B cell (primary cell): ENCODE data around the gene NDUFS6. TPM values are rescaled to one million over a fixed set of nuclear protein-coding genes. Genes with fewer than 3 reads are reported as not detected.

Source experiments
- ATAC-seq: fragments of 200-7000 bp; cut with Tn5 transposase; one replicate; pipeline ENCODE4 v1.10.0; 2021; ENCODE audit warnings: low read depth, mild to moderate bottlenecking, moderate number of reproducible peaks, moderate library complexity
- CTCF ChIA-PET: fragments of 350-600 bp; sonication (Branson Sonifier 250); formaldehyde crosslinking; loops from one replicate; lab custom pipeline; 2021; ENCODE audit warnings: antibody characterized with exemption, inconsistent platforms; lab: Charles Lee
- POLR2A ChIA-PET: fragments of 350-600 bp; sonication (Branson Sonifier 250); formaldehyde crosslinking; loops from one replicate; lab custom pipeline; 2021; ENCODE audit warnings: antibody characterized with exemption; lab: Charles Lee
- DNase-seq: peaks from one replicate; pipeline ENCODE4 v3.0.0; 2013
- H2AFZ ChIP-seq: 2 replicates; pipeline ENCODE4 v1.6.1; 2012; ENCODE audit warnings: mild to moderate bottlenecking, low read depth, low read length; ENCODE audit not compliant: insufficient read depth, poor library complexity, severe bottlenecking
- H3K27ac ChIP-seq, 2 donors: 1 replicate in 1 of 2; 2 replicates in 1 of 2; pipeline ENCODE4 v1.5.1; 2012 to 2013; ENCODE audit warnings: low read length in 2 of 2, mild to moderate bottlenecking in 2 of 2, moderate library complexity in 1 of 2
- H3K27me3 ChIP-seq, 4 experiments: fragments of 200-600 bp in 1 of 4; sonication (generic) in 1 of 4; replicated peaks in 1 of 4; 1 replicate in 2 of 4; 2 replicates in 2 of 4; pipeline versions ENCODE4 v1.6.1 to v1.7.0; 2013 to 2016; ENCODE audit warnings: low read length in 3 of 4, mild to moderate bottlenecking in 2 of 4, mixed read lengths in 1 of 4, moderate library complexity in 1 of 4; ENCODE audit not compliant: insufficient read depth in 4 of 4, control insufficient read depth in 3 of 4; ENCODE audit errors: control extremely low read depth in 1 of 4
- H3K36me3 ChIP-seq, 2 experiments: replicated peaks in 1 of 2; 1 replicate in 1 of 2; 2 replicates in 1 of 2; pipeline versions ENCODE4 v1.6.1 to v1.7.1; 2013; ENCODE audit warnings: low read length in 1 of 2; ENCODE audit not compliant: insufficient read depth in 2 of 2, control insufficient read depth in 1 of 2; ENCODE audit errors: control extremely low read depth in 1 of 2, extremely low read depth in 1 of 2
- H3K4me1 ChIP-seq, 2 donors: fragments of 200-600 bp in 1 of 2; sonication (generic) in 1 of 2; 1 replicate in 1 of 2; 2 replicates in 1 of 2; pipeline versions ENCODE4 v1.5.1 to v1.6.1; 2013 to 2017; ENCODE audit warnings: low read length in 2 of 2; ENCODE audit not compliant: control insufficient read depth in 2 of 2, insufficient read depth in 2 of 2
- H3K4me2 ChIP-seq: replicated peaks from 2 replicates; pipeline ENCODE3; 2012; ENCODE audit warnings: mild to moderate bottlenecking, low read depth, low read length; ENCODE audit not compliant: poor library complexity, severe bottlenecking
- H3K4me3 ChIP-seq, 5 experiments: fragments of 200-600 bp in 1 of 5; sonication (generic) in 1 of 5; 1 replicate in 3 of 5; 2 replicates in 2 of 5; pipeline versions ENCODE4 v1.5.1 to v1.7.0; 2011 to 2016; ENCODE audit warnings: low read length in 4 of 5, mild to moderate bottlenecking in 4 of 5, low read depth in 2 of 5, control low read depth in 1 of 5, moderate library complexity in 1 of 5; ENCODE audit not compliant: insufficient read depth in 1 of 5; ENCODE audit errors: control extremely low read depth in 1 of 5, extremely low read depth in 1 of 5
- H3K79me2 ChIP-seq: fragments of 200-600 bp; sonication (generic); one replicate; pipeline ENCODE4 v1.6.0; 2016; ENCODE audit warnings: low read length; ENCODE audit not compliant: control insufficient read depth, insufficient read depth
- H3K9ac ChIP-seq: fragments of 200-600 bp; sonication (generic); 2 replicates; pipeline ENCODE4 v1.6.1; 2017; ENCODE audit warnings: mild to moderate bottlenecking, low read length, moderate library complexity
- H3K9me3 ChIP-seq, 3 donors: one replicate each; pipeline versions ENCODE4 v1.6.1 to v1.7.1; 2013; ENCODE audit warnings: low read length in 2 of 3; ENCODE audit not compliant: control insufficient read depth in 2 of 3, insufficient read depth in 1 of 3; ENCODE audit errors: control extremely low read depth in 1 of 3
- H4K20me1 ChIP-seq: 2 replicates; pipeline ENCODE4 v1.6.0; 2012; ENCODE audit warnings: mild to moderate bottlenecking, low read length; ENCODE audit not compliant: insufficient read depth, control insufficient read depth, poor library complexity, severe bottlenecking
- H3K27ac Mint-ChIP-seq: one replicate; pipeline ENCODE4 v1.8.0; 2021; ENCODE audit warnings: mixed read lengths
- H3K27me3 Mint-ChIP-seq: one replicate; pipeline ENCODE4 v1.8.0; 2021; ENCODE audit warnings: mixed read lengths
- H3K4me1 Mint-ChIP-seq: one replicate; pipeline ENCODE4 v1.8.0; 2021; ENCODE audit warnings: mixed read lengths
- H3K4me3 Mint-ChIP-seq: one replicate; pipeline ENCODE4 v1.8.0; 2021; ENCODE audit warnings: mixed read lengths
- H3K9me3 Mint-ChIP-seq: one replicate; pipeline ENCODE4 v1.8.0; 2022; ENCODE audit warnings: mixed read lengths; ENCODE audit not compliant: insufficient read depth
- CTCF ChIP-seq: fragments of 200-600 bp; IDR thresholded peaks from one replicate; pipeline ENCODE4 v1.8.0; 2022; ENCODE audit warnings: antibody characterized with exemption, mild to moderate bottlenecking
- EZH2 ChIP-seq: IDR thresholded peaks from 2 replicates; pipeline ENCODE4 v1.6.1; 2012; ENCODE audit warnings: borderline replicate concordance, low read depth, mild to moderate bottlenecking, moderate library complexity, low read length; ENCODE audit not compliant: insufficient read depth, poor library complexity, severe bottlenecking
- WGBS: methylation state at CpG from one replicate; pipeline ENCODE4 v1.1.5; 2013; ENCODE audit warnings: missing lambda C conversion rate; ENCODE audit not compliant: insufficient coverage; 5-methylcytosine and 5-hydroxymethylcytosine counted together
- intact Hi-C: fragments of 100-400 bp; cut with micrococcal nuclease; formaldehyde crosslinking; loops from one replicate; pipeline ENCODE4 v1.10.0; 2022
- polyA plus RNA-seq: library from polyadenylated mRNA; depleted of rRNA; stranded (reverse); fragments of >200 nt; gene quantifications from 2 replicates; pipeline ENCODE4 v1.2.3, GENCODE V29; 2012
- total RNA-seq, 2 donors: library from RNA; stranded (reverse); fragments of 120-200 nt in 1 of 2; gene quantifications; 1 replicate in 1 of 2; 2 replicates in 1 of 2; pipeline versions ENCODE4 v1.2.3 to v1.2.4, GENCODE V29; 2013 to 2022

The NDUFS6 gene
- total and polyA plus RNA-seq, 2 donors (not counting 1 experiment from before 2014, with no cell fraction given), result 16.9 to 18.0 TPM

- no peak overlapping the region for H3K27ac ChIP-seq
- Mint-ChIP-seq H3K4me3 (no peak overlapping the region), H3K4me1 (no peaks in the 10 kb centered on the region), H3K27me3 (peaks cover 28% of the 10 kb centered on the region), H3K27ac (no peak overlapping the region), H3K9me3 (no peaks in the 10 kb centered on the region)
- WGBS, result 92% methylated on average over 20 of the region's 20 CpGs
- DNase-seq, result no peak
- no peak overlapping the region for H2AFZ ChIP-seq
- ATAC-seq, result no peak
- peaks cover 0 to 16% (median 0%) of the 10 kb centered on the region in 4 experiments for H3K27me3 ChIP-seq
- intact Hi-C loops, result no loop called here
- H3K9ac ChIP-seq, result no peak overlapping the region
- no peak overlapping the region for H3K4me3 ChIP-seq
- TF ChIP-seq CTCF (no peak), EZH2 (no peak)
- ChIA-PET CTCF (no interaction called here), POLR2A (no interaction called here)
- no peaks in the 10 kb centered on the region for H4K20me1 ChIP-seq
- H3K79me2 ChIP-seq, result no peaks in the 10 kb centered on the region
- no peaks in the 10 kb centered on the region for H3K4me1 ChIP-seq
- H3K9me3 ChIP-seq, result no peaks in the 10 kb centered on the region
- no peaks in the 10 kb centered on the region for H3K36me3 ChIP-seq
- H3K4me2 ChIP-seq, result no peak overlapping the region
Measured at GRCh38 chr5:1840071-1840547, 38.9 kb downstream of the NDUFS6 start.

- intact Hi-C loops, result no loop called here
- Histone ChIP-seq H3K9ac (no peak overlapping the region), H3K27me3 (peaks cover 0 to 16% (median 0%) of the 10 kb centered on the region in 4 experiments), H3K27ac (no peak overlapping the region), H2AFZ (no peak overlapping the region), H3K9me3 (no peaks in the 10 kb centered on the region), H3K79me2 (no peaks in the 10 kb centered on the region), H3K36me3 (no peaks in the 10 kb centered on the region), H4K20me1 (no peaks in the 10 kb centered on the region), H3K4me2 (no peak overlapping the region), H3K4me3 (no peak overlapping the region), H3K4me1 (no peaks in the 10 kb centered on the region)
- CTCF ChIA-PET, result no interaction called here
- Mint-ChIP-seq H3K9me3 (no peaks in the 10 kb centered on the region), H3K27ac (no peak overlapping the region), H3K4me1 (no peaks in the 10 kb centered on the region), H3K27me3 (peaks cover 28% of the 10 kb centered on the region), H3K4me3 (no peak overlapping the region)
- no peak for TF ChIP-seq CTCF
- no peak for TF ChIP-seq EZH2
- no peak for ATAC-seq
- no peak for DNase-seq
- 55% methylated on average over 29 of the region's 31 CpGs for WGBS
- POLR2A ChIA-PET, result no interaction called here
Measured at GRCh38 chr5:1840741-1841521, 39.7 kb downstream of the NDUFS6 start.
